LNCAP (cell line): ENCODE measurements around the gene CASZ1.

Experiments used
- TF ChIP-seq, protein P1 (sequence below): fragments of 450-650 bp; IDR thresholded peaks from 2 replicates; pipeline ENCODE4 v1.5.1; 2017; ENCODE audit warnings: mild to moderate bottlenecking

Gene CASZ1

DNA sequence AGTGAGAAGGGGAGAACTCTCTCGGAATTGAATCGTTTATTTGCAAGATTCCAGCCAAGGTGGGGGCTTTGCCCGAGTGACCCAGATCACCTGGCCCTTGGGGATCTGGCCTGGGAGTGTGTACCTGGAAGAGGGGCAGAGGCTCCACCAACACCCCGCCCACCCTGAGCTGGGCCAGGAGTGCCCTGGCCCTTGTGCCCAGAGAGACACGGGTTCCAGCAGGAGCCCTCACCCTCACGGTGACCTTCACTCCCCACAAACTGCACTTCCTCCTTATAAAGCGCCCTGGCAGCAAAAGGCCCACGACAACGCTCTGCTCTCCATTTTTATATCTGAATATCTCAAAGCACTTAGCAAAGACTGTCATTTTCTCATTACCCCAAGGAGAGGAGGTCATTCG, 16.6 kb downstream of the CASZ1 start:
- TF ChIP-seq, protein P1, sequence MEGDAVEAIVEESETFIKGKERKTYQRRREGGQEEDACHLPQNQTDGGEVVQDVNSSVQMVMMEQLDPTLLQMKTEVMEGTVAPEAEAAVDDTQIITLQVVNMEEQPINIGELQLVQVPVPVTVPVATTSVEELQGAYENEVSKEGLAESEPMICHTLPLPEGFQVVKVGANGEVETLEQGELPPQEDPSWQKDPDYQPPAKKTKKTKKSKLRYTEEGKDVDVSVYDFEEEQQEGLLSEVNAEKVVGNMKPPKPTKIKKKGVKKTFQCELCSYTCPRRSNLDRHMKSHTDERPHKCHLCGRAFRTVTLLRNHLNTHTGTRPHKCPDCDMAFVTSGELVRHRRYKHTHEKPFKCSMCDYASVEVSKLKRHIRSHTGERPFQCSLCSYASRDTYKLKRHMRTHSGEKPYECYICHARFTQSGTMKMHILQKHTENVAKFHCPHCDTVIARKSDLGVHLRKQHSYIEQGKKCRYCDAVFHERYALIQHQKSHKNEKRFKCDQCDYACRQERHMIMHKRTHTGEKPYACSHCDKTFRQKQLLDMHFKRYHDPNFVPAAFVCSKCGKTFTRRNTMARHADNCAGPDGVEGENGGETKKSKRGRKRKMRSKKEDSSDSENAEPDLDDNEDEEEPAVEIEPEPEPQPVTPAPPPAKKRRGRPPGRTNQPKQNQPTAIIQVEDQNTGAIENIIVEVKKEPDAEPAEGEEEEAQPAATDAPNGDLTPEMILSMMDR = no peak

DNA sequence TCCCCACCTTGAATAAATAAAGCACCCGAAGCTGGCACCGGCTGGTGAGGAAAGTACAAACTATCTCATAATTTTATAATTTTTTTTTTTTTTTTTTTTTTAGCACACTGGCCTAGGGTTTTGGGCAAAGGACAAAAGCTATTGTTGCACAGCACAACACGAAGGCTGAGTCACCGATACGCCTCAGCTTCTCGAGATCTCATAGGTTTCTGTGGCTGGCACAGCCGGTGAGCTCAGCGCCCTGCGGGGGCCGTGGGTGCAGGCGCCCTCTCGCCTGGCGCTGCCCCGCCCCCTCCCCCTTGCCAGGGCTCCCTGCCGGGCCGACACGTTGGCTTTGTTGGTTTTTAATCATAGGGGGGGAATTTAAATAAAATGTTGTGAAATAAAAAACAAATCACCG, 17.2 kb downstream of the CASZ1 start:
- TF ChIP-seq, protein P1 = no peak

DNA sequence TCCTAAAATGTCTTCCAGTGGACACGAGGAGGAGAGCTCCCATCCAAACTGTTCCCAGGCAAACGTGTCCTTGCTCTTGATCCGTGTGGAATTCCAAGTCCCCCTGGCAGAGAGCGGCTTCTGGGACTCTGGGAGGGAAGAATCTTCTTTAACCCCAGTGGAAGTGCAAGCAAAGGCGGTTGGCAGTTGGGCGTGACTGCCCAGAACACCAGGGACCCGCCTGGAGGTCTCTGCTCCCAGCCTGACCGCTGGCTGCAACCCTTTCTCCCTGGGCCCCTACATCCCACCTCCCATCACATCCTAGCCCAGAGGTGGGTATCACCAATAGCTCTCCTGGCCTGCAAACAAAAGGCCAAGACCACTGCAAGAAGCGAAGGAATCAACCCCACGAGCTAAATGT, 17.8 kb downstream of the CASZ1 start:
- TF ChIP-seq, protein P1 = no peak

DNA sequence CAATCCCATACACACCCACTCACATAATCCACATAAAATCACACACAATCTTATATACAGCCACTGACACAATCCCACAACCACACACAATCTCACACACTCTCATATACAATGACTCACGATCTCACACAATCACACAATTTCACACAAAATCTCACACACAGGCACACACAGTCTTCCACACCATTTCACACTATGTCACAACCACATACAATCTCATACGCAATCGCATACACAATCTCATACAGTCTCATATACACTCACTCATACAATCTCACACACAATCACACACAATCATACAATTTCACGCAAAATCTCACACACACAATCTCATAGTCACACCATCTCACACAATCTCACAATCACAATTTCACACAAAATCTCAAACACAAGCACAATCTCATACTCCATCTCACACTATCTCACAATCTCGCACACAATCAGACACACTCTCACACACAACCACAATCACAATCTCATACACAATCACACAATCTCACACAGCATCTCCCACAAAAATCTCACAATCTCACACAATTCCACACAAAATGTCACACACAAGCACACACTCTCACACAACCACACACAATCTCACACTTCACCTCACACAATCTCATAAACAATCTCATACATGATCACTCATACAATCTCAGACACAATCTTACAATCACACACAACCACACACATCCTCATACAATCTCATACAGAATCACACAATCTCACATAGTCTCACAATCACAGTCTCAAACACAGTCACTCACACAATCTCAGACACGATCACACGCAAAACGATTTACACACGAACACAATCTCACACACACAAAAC, 18.5 kb downstream of the CASZ1 start:
- TF ChIP-seq, protein P1 = no peak

DNA sequence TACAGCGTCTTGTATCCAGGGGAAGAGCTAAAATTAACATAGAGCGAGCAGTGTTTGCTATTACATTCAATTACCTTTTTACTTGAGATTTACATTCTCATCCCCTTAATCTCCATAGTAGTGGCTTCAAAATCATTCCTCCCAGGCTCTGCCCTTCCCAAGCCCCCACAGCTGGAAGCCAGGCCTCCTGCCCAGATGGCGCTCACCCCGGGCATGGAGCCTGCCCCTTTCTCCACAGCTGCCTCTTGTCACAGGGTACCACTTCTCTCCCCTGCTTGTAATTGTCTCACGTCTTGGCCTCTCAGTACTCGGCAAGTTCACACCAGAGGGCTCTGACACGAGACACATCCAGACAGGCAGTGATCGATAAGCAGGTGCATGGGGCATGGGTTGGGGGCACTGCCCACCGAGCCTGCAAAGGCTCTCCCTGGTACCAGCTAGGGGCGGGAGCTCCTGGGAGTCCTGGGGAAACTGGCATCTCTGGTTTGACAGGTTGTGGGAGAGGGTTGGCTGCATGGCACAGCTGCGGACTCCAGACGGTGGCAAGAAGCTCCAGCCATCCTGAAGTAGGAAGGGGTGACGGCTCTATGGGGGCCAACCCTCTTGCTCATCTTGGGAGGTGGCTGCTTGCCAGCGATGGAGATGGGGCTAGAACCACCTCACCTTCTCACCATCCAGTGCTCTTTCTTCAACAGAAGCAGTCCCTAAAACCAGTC, 20.1 kb downstream of the CASZ1 start:
- TF ChIP-seq, protein P1 = no peak

DNA sequence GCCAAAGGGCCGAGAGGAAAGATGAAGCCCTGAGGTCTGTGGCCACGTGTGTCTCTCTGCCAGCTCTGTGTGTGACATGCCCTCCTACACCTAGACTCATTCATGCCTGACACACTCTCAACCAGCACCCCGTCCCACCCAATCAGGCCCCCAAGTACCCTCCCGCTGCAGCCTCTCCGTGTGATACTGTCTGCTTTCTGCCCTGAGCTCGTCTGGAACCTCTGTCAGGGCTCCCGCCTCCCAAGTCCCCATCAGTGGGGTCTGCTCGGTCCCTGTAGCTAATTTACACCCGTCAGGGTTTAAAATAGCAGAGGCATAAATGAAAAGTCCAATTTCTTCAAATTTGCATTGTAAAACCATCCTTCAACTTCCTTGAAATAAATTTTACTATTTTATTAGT, 20.7 kb downstream of the CASZ1 start:
- TF ChIP-seq, protein P1 = no peak

DNA sequence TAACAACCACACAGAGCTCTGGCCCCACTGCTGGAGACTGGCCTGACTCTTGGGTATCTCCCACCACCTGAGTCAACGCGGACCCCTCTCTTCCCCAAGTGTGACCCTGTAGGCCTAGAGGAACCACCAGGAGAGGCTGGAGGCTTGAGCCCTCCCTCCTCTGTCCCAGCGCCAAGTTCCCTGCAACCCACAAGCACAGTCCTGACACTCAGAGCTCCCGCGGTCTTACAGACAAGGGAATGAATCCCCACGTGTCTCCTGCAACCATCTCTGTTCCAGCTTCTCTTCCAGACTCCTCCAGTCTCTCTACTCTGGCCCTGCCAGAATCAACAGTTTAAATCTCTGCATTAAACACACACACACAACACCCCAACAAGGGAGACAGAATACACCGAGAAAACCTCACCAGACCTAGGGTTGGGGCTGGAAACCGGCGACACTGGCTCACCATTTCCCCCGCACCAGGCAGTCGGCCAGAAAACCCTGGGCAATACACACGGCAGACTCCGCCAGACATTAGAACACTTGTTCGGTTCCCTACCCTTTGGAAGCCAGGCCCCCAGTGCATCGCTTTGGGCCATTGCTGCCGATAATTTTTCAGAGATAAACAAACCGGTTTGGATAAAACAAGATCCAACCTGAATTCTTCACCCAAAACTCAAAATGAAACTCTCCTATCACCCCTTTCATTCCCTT, 21.7 kb downstream of the CASZ1 start:
- TF ChIP-seq, protein P1 = no peak
